ENCODE data around the gene TKT. TPM values are rescaled to one million over a fixed set of nuclear protein-coding genes. Genes with fewer than 3 reads are reported as not detected.
"Not testable (repeated sequence)": the region's sequence is repeated elsewhere in the genome, so short reads cannot be mapped to it uniquely, and the experiment has no call there.

The TKT gene
- total RNA-seq, 4 donors from 2014 or later = 18.5 to 41.3 (median 23.8) TPM

DNA sequence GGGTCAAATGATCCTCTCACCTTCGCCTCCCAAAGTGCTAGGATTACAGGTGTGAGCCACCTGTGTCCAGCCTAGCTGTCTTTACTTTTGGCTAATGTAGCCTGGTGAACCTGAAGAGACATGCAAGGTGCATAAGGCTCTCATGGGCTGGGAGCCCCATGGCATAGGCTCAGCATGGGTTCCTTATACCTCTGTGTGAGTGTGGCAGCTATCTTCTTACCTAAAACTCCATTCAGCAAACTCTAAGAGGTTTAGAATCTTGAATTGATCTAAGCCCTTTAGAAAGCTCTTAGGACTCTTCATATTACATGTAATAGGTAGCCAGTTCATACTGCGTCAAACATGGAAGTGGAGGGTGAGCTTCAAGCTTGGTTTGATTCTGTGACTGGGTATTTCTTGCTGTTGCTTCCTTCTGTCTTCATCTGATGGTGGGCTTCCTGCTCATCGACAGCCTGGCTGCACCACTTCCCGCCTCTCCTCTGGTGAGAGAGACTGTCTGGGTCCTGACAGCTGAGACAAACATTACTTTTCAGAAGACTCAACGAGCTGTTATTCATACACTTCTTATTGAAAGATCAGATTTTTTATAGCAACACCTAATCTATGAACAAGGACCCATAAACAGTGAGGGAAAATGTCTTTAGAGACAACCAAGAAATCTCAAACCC lies 19.2 kb upstream of the TKT start:
- no peaks in the 10 kb centered on the region for H3K9me3 ChIP-seq
- no peak overlapping the region for H3K4me3 ChIP-seq
- TF ChIP-seq, protein P1, sequence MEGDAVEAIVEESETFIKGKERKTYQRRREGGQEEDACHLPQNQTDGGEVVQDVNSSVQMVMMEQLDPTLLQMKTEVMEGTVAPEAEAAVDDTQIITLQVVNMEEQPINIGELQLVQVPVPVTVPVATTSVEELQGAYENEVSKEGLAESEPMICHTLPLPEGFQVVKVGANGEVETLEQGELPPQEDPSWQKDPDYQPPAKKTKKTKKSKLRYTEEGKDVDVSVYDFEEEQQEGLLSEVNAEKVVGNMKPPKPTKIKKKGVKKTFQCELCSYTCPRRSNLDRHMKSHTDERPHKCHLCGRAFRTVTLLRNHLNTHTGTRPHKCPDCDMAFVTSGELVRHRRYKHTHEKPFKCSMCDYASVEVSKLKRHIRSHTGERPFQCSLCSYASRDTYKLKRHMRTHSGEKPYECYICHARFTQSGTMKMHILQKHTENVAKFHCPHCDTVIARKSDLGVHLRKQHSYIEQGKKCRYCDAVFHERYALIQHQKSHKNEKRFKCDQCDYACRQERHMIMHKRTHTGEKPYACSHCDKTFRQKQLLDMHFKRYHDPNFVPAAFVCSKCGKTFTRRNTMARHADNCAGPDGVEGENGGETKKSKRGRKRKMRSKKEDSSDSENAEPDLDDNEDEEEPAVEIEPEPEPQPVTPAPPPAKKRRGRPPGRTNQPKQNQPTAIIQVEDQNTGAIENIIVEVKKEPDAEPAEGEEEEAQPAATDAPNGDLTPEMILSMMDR (IDR thresholded peaks at IDR 0.05 in 4 of 5, conservative IDR thresholded peaks at IDR 0.05 in 1 of 5) = no peak
- TF ChIP-seq POLR2A (IDR thresholded peaks at IDR 0.05) = no peak
- DNase-seq = no peak
- no peak for ATAC-seq
- H3K27ac ChIP-seq = no peak overlapping the region
- H3K27me3 ChIP-seq = no peaks in the 10 kb centered on the region
- H3K4me1 ChIP-seq = peaks cover 5 to 10% of the 10 kb centered on the region in 2 donors
- in situ Hi-C loops (cut with MboI; ENCODE audit: low sequenced_read_pairs in 4 of 4) (no loop called here), intact Hi-C loops (cut with DNase I; ENCODE audit: low total_unique reads) (no loop called here)
- H3K36me3 ChIP-seq = no peaks in the 10 kb centered on the region

DNA sequence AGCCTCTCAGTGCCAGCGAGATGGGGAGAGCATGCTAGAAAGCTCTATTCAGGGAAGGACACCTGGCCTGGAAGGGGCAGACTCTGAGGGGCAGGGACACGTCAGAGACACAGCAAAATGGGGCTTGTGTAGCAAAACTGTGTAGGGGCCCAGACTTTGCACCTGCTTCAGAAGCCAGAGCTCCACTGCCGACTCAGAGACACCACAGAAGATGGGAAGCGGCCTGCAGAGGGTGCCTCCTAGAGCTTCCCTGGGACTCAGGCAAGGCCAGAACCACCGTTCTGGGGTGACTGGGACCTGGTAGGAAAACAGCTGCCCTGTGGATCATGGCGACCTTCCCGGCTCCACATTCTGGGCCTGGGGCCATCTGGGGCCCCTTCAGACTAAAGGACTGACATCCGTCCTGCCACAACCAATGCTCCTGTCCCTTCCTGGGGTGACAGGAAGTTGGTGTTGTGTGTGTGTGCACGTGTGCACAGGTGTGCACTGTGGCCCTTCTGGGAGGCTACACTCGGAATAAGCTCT lies 17.4 kb upstream of the TKT start:
- ATAC-seq = no peak
- H3K36me3 ChIP-seq = no peaks in the 10 kb centered on the region
- no peak for DNase-seq
- in situ Hi-C loops (cut with MboI; ENCODE audit: low sequenced_read_pairs in 4 of 4) = no loop called here
- intact Hi-C loops (cut with DNase I; ENCODE audit: low total_unique reads) = no loop called here
- no peaks in the 10 kb centered on the region for H3K9me3 ChIP-seq
- no peak for TF ChIP-seq POLR2A (IDR thresholded peaks at IDR 0.05)
- TF ChIP-seq, protein P1 (IDR thresholded peaks at IDR 0.05 in 4 of 5, conservative IDR thresholded peaks at IDR 0.05 in 1 of 5) = no peak
- H3K27me3 ChIP-seq = no peaks in the 10 kb centered on the region
- peaks cover 9 to 17% of the 10 kb centered on the region in 2 donors for H3K4me1 ChIP-seq
- H3K27ac ChIP-seq = no peak overlapping the region
- no peak overlapping the region for H3K4me3 ChIP-seq

DNA sequence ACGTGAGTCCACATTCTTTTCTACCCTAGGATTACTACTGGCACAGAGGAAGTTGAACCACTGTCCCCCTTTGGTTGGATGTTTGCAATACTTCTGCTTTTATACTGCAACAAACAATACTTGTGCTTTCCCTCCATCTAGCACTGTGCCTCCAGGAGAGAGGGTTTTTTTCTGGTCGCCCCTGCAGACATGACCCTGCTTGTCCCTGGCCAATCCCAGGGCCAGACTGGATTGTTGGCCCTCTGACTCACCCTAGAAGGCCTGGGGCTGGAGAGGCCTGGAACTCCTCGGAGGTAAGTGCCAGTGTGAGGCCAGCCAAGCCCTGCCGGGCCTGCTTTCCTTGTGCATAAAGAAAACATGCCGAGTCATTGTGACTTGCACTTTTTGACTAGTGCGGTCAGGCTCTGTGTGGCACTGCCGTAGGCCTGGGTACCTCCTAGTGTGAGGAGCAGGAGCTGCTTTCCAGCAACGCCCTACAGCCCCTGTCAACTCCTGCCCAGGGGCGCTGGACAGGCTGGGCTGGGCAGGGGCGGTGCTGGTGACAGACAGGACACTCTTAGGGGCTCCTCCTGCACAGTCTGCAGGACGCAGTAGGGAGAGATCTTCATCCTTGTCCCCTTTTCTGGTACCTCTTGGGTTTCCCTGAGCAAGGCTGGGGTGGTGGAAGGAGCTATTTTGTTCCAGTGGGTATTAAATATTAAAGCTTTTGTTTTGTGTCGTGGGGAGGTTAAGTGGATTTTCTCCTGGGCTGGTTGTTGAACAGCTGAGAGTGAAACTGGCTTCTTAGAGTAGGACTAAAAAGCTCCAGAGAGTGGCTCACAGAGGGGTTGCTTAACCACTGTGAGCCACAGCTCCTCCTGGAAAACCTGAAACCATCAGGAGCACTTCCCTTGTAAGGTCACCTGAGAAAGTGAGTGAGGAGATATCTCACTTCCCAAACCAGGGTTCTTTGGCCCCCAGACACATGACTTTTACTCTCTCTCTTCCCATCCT lies 14.4 kb upstream of the TKT start:
- H3K27me3 ChIP-seq = no peaks in the 10 kb centered on the region
- peak overlapping the region; percentile 84 to 94 (median 93) for H3K27ac ChIP-seq
- intact Hi-C loops (cut with DNase I; ENCODE audit: low total_unique reads) = no loop called here
- H3K4me1 ChIP-seq = peaks cover 9 to 17% of the 10 kb centered on the region in 2 donors
- TF ChIP-seq, protein P1 (IDR thresholded peaks at IDR 0.05 in 4 of 5, conservative IDR thresholded peaks at IDR 0.05 in 1 of 5) = no peak
- peak in 1 of 2 donors; percentile 15 for TF ChIP-seq POLR2A (IDR thresholded peaks at IDR 0.05)
- no peaks in the 10 kb centered on the region for H3K9me3 ChIP-seq
- DNase-seq (peak; percentile 84 to 94), ATAC-seq (peak; percentile 91 to 93)
- H3K36me3 ChIP-seq = no peaks in the 10 kb centered on the region
- in situ Hi-C loops (cut with MboI; ENCODE audit: low sequenced_read_pairs in 4 of 4) = no loop called here
- peak overlapping the region in 1 of 4 donors; percentile 6 for H3K4me3 ChIP-seq

DNA sequence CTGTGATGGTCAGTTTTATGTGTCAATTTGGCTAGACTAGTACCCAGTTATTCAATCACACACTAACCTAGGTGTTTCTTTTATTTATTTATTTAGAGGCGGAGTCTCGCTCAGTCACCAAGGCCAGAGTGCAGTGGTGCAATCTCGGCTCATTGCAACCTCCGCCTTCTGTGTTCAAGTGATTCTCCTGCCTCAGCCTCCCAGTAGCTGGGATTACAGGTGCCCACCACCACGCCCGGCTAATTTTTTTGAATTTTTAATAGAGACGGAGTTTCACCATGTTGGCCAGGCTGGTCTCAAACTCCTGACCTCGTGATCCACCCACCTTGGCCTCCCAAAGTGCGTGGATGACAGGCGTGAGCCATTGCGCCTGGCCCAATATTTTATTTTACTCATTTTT lies 13.4 kb upstream of the TKT start:
- H3K4me3 ChIP-seq; H3K9me3 ChIP-seq; DNase-seq; ATAC-seq; in situ Hi-C loops (cut with MboI; ENCODE audit: low sequenced_read_pairs in 4 of 4); intact Hi-C loops (cut with DNase I; ENCODE audit: low total_unique reads); H3K27me3 ChIP-seq; H3K36me3 ChIP-seq: not testable (repeated sequence)
- Histone ChIP-seq H3K27ac (peak overlapping the region; percentile 84 to 94 (median 93)), H3K4me1 (peaks cover 9 to 25% of the 10 kb centered on the region in 2 donors)

DNA sequence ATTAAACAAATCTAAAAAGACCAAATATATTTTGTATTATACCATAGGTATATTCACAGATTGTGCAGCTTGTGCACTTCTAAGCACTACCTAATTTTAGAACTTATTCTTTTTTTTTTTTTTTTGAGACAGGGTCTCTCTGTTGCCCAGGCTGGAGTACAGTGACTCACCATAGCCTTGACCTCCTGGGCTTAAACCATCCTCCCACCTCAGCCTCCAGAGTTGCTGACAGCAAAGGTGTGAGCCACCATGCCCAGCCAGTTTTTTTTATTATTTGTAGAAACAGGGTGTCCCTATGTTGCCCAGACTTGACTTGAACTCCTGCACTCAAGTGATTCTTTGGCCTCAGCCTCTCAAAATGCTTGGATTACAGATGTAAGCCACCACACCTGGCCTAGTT lies 11.9 kb upstream of the TKT start:
- intact Hi-C loops (cut with DNase I; ENCODE audit: low total_unique reads) (no loop called here), in situ Hi-C loops (cut with MboI; ENCODE audit: low sequenced_read_pairs in 4 of 4) (no loop called here)
- Histone ChIP-seq H3K27me3 (no peaks in the 10 kb centered on the region), H3K4me3 (no peak overlapping the region), H3K36me3 (no peaks in the 10 kb centered on the region), H3K9me3 (no peaks in the 10 kb centered on the region), H3K27ac (no peak overlapping the region), H3K4me1 (peaks cover 9 to 25% of the 10 kb centered on the region in 2 donors)
- DNase-seq (no peak), ATAC-seq (no peak)
- TF ChIP-seq POLR2A (IDR thresholded peaks at IDR 0.05) = no peak
- TF ChIP-seq, protein P1 (IDR thresholded peaks at IDR 0.05 in 4 of 5, conservative IDR thresholded peaks at IDR 0.05 in 1 of 5) = no peak
